OCI-LY1 (cell line): Measurements from ENCODE around the gene POLG.

Experiments
- H2AFZ ChIP-seq: fragments of 200-600 bp; sonication (generic), shearing (Covaris generic); 2 replicates; pipeline ENCODE4 v1.6.0; 2014; ENCODE audit warnings: antibody characterized with exemption, mild to moderate bottlenecking, low read length
- H3F3A ChIP-seq: fragments of 200-600 bp; sonication (generic), shearing (Covaris generic); 2 replicates; pipeline ENCODE4 v1.6.0; 2014; ENCODE audit warnings: mild to moderate bottlenecking, antibody characterized with exemption, low read length, moderate library complexity; ENCODE audit not compliant: insufficient read depth
- H3K27ac ChIP-seq: fragments of 200-600 bp; sonication (generic); 2 replicates; pipeline ENCODE4 v1.5.1; 2014; ENCODE audit warnings: low read length, mixed run types, mild to moderate bottlenecking, low read depth; ENCODE audit not compliant: poor library complexity, severe bottlenecking
- H3K27me3 ChIP-seq: fragments of 200-600 bp; sonication (generic); 2 replicates; pipeline ENCODE4 v1.6.0; 2014; ENCODE audit warnings: antibody characterized with exemption, mild to moderate bottlenecking, low read length, moderate library complexity; ENCODE audit not compliant: insufficient read depth
- H3K36me3 ChIP-seq: fragments of 200-600 bp; sonication (generic); 2 replicates; pipeline ENCODE4 v1.6.1; 2014; ENCODE audit warnings: mild to moderate bottlenecking, antibody characterized with exemption, low read length, moderate library complexity, mixed read lengths; ENCODE audit not compliant: insufficient read depth
- H3K4me1 ChIP-seq: fragments of 200-600 bp; sonication (generic); 2 replicates; pipeline ENCODE4 v1.5.1; 2014; ENCODE audit warnings: mild to moderate bottlenecking, low read length, moderate library complexity; ENCODE audit not compliant: insufficient read depth, severe bottlenecking
- H3K4me2 ChIP-seq: fragments of 200-600 bp; sonication (generic), shearing (Covaris generic); 2 replicates; pipeline ENCODE4 v1.6.1; 2014; ENCODE audit warnings: low read length
- H3K4me3 ChIP-seq: fragments of 200-600 bp; sonication (generic); 2 replicates; pipeline ENCODE4 v1.5.1; 2014; ENCODE audit warnings: low read length, low read depth, mild to moderate bottlenecking, mixed read lengths; ENCODE audit not compliant: poor library complexity, severe bottlenecking
- H3K79me2 ChIP-seq: fragments of 200-600 bp; shearing (Covaris generic); 2 replicates; pipeline ENCODE4 v1.6.1; 2016; ENCODE audit warnings: mixed run types, low read length, mixed read lengths; ENCODE audit not compliant: insufficient read depth
- H3K9ac ChIP-seq: fragments of 200-600 bp; sonication (generic), shearing (Covaris generic); 2 replicates; pipeline ENCODE4 v1.6.1; 2014; ENCODE audit warnings: mild to moderate bottlenecking, low read length, mixed read lengths
- H3K9me2 ChIP-seq: fragments of 200-600 bp; sonication (generic), shearing (Covaris generic); 2 replicates; pipeline ENCODE4 v1.6.1; 2014; ENCODE audit warnings: low read depth, mild to moderate bottlenecking, low read length, mixed read lengths
- H3K9me3 ChIP-seq: fragments of 200-600 bp; shearing (Covaris generic); 2 replicates; pipeline ENCODE4 v1.6.1; 2014; ENCODE audit warnings: low read length, mixed read lengths
- H4K20me1 ChIP-seq: fragments of 200-600 bp; sonication (generic), shearing (Covaris generic); 2 replicates; pipeline ENCODE4 v1.6.0; 2016; ENCODE audit warnings: mild to moderate bottlenecking, low read length; ENCODE audit not compliant: insufficient read depth
- CTCF ChIP-seq: fragments of 200-600 bp; sonication (generic), shearing (Covaris generic); IDR thresholded peaks from 2 replicates; pipeline ENCODE4 v1.5.1; 2017; ENCODE audit warnings: mild to moderate bottlenecking, antibody characterized with exemption, low read length, moderate library complexity, mixed read lengths
- EZH2 ChIP-seq: fragments of 200-600 bp; sonication (generic), shearing (Covaris generic); IDR thresholded peaks from 2 replicates; pipeline ENCODE4 v1.8.0; 2017; ENCODE audit warnings: borderline replicate concordance, mixed run types, mild to moderate bottlenecking, antibody characterized with exemption, low read length, moderate library complexity, mixed read lengths

The POLG gene

GRCh38 chr15:89358755-89359439 lies 24.3 kb upstream of the POLG start:
- Histone ChIP-seq H3K4me3 (peak overlapping the region; percentile 54), H3K9me3 (no peaks in the 10 kb centered on the region), H3K9ac (no peak overlapping the region; the same call in 1 of the 2 replicates), H3K36me3 (no peaks in the 10 kb centered on the region), H2AFZ (no peak overlapping the region), H3K79me2 (no peaks in the 10 kb centered on the region), H3K9me2 (no peaks in the 10 kb centered on the region), H3K27me3 (no peaks in the 10 kb centered on the region; the same call in 1 of the 2 replicates), H4K20me1 (no peaks in the 10 kb centered on the region), H3K4me1 (no peaks in the 10 kb centered on the region), H3K27ac (no peak overlapping the region), H3K4me2 (peak overlapping the region; percentile 63), H3F3A (no peaks in the 10 kb centered on the region)
- TF ChIP-seq CTCF (peak; percentile 97), EZH2 (no peak)

- Histone ChIP-seq H4K20me1 (no peaks in the 10 kb centered on the region), H3K9me2 (no peaks in the 10 kb centered on the region), H3K9ac (no peak overlapping the region), H3K4me1 (no peaks in the 10 kb centered on the region), H3K79me2 (no peaks in the 10 kb centered on the region), H3K27ac (no peak overlapping the region), H3F3A (no peaks in the 10 kb centered on the region), H2AFZ (no peak overlapping the region), H3K4me2 (peak overlapping the region; percentile 63), H3K4me3 (peak overlapping the region; percentile 54), H3K27me3 (no peaks in the 10 kb centered on the region), H3K36me3 (no peaks in the 10 kb centered on the region), H3K9me3 (no peaks in the 10 kb centered on the region)
- no peak for TF ChIP-seq CTCF
- TF ChIP-seq EZH2, result no peak
These were observed 23.8 kb upstream of the POLG start for GRCh38 chr15:89358435-89358754.

- H4K20me1 ChIP-seq, result no peaks in the 10 kb centered on the region
- no peak overlapping the region for H3K27ac ChIP-seq
- H3K9me3 ChIP-seq, result no peaks in the 10 kb centered on the region
- H3K4me1 ChIP-seq, result no peaks in the 10 kb centered on the region
- no peak overlapping the region for H3K9ac ChIP-seq
- no peak overlapping the region for H3K4me2 ChIP-seq
- H3F3A ChIP-seq, result no peaks in the 10 kb centered on the region
- H3K36me3 ChIP-seq, result no peaks in the 10 kb centered on the region
- H3K27me3 ChIP-seq, result no peaks in the 10 kb centered on the region
- no peak overlapping the region for H2AFZ ChIP-seq
- no peak overlapping the region for H3K4me3 ChIP-seq
- TF ChIP-seq CTCF (peak; percentile 71), EZH2 (no peak)
- H3K9me2 ChIP-seq, result no peaks in the 10 kb centered on the region
- no peaks in the 10 kb centered on the region for H3K79me2 ChIP-seq
These were observed 22.1 kb upstream of the POLG start for GRCh38 chr15:89356634-89357298.
